ENCODE data around the gene ADIPOR2. TPM values are rescaled to one million over a fixed set of nuclear protein-coding genes. Genes with fewer than 3 reads are reported as not detected.

Gene ADIPOR2
- polyA plus RNA-seq, 3 donors: 3.9 to 14.6 (median 6.2) TPM

DNA sequence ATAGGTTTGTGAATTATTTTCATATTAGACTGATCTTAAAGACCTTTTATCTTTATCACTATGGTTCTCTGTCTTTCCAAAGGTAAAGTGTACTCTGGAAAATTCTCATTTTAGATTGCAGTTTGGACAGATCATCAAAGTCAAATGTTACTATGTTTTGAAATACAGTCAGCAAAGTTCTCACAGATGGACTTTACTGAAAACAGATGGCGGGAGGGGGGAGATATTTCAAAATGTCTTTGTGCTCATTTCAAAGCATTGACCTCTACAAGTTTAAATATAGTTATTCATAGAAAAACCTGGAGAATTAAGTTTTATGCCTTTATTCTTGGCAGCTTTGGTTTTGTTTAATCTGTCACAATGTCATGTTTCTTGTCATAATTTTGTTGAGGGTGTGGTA is 77.7 kb downstream of the ADIPOR2 start:
- no peaks in the 10 kb centered on the region for H3K27me3 Mint-ChIP-seq (ENCODE audit: low read depth in 3 of 3)
- TF ChIP-seq, protein P1, sequence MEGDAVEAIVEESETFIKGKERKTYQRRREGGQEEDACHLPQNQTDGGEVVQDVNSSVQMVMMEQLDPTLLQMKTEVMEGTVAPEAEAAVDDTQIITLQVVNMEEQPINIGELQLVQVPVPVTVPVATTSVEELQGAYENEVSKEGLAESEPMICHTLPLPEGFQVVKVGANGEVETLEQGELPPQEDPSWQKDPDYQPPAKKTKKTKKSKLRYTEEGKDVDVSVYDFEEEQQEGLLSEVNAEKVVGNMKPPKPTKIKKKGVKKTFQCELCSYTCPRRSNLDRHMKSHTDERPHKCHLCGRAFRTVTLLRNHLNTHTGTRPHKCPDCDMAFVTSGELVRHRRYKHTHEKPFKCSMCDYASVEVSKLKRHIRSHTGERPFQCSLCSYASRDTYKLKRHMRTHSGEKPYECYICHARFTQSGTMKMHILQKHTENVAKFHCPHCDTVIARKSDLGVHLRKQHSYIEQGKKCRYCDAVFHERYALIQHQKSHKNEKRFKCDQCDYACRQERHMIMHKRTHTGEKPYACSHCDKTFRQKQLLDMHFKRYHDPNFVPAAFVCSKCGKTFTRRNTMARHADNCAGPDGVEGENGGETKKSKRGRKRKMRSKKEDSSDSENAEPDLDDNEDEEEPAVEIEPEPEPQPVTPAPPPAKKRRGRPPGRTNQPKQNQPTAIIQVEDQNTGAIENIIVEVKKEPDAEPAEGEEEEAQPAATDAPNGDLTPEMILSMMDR (IDR thresholded peaks at IDR 0.05): no peak

DNA sequence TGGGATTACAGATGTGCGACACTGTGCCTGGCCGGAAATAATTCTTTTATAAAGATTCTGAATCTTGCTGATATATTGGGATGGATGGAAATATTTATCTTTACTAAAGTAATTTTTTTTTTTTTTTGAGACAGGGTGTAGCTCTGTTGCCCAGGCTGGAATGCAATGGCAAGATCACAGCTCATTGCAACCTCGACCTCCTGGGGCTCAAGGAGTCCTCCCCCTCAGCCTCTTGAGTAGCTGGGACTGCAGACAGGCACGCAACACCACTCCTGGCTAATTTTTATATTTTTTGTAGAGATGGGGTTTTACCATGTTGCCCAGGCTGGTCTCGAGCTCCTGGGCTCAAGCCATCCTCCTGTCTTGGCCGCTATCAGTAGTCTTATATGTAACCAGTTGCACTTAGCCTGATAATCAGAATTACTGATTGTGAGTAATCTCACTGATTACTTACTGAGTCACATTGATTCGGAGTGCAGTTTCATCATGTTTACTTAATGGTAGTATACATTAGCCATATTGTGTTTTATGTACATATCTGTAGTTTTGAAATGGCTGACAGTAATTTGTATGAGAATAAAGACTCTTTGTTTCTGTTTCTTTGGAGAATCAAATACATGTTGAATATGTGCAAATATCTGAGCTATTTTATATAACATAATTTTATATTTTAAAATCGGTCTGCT is 79.1 kb downstream of the ADIPOR2 start:
- peaks cover 24 to 50% of the 10 kb centered on the region in 2 donors for H3K36me3 ChIP-seq (replicated peaks in 1 of 2; ENCODE audit: control insufficient read depth in 1 of 2, insufficient read depth in 2 of 2, low read length in 2 of 2)
- Mint-ChIP-seq H3K27ac (no peak overlapping the region), H3K4me1 (no peaks in the 10 kb centered on the region), H3K36me3 (peaks cover 25 to 48% of the 10 kb centered on the region in 2 donors), H3K9me3 (no peaks in the 10 kb centered on the region), H3K27me3 (ENCODE audit: low read depth in 3 of 3) (no peaks in the 10 kb centered on the region), H3K4me3 (no peak overlapping the region)
- no peak overlapping the region for H3K27ac ChIP-seq (ENCODE audit: low read depth in 1 of 2, low read length in 2 of 2)
- intact Hi-C loops (cut with micrococcal nuclease): no loop called here
- H3K9me3 ChIP-seq (replicated peaks in 1 of 2; ENCODE audit: control insufficient read depth in 1 of 2, insufficient read depth in 1 of 2, low read length in 2 of 2): no peaks in the 10 kb centered on the region
- H3K27me3 ChIP-seq (ENCODE audit: control insufficient read depth in 2 of 2, insufficient read depth in 2 of 2, low read length in 2 of 2): no peaks in the 10 kb centered on the region
- H2AFZ ChIP-seq (ENCODE audit: insufficient read depth, low read depth, low read length, poor library complexity, severe bottlenecking): no peak overlapping the region
- H4K20me1 ChIP-seq (ENCODE audit: insufficient read depth, low read length): peaks cover 36% of the 10 kb centered on the region
- no peak overlapping the region for H3K4me3 ChIP-seq (replicated peaks in 1 of 3; ENCODE audit: low read depth in 2 of 3, low read length in 3 of 3)
- DNase-seq: no peak
- TF ChIP-seq, protein P1 (IDR thresholded peaks at IDR 0.05): no peak
- no peaks in the 10 kb centered on the region for H3K4me1 ChIP-seq (ENCODE audit: control insufficient read depth in 1 of 2, insufficient read depth in 2 of 2, low read length in 2 of 2)
- peaks cover 46% of the 10 kb centered on the region for H3K79me2 ChIP-seq (ENCODE audit: insufficient read depth, low read length)
- WGBS (ENCODE audit: insufficient coverage): 100% methylated on average over 1 of the region's 8 CpGs
- no peak overlapping the region for H3K4me2 ChIP-seq (replicated peaks; ENCODE audit: extremely low read depth, low read length, poor library complexity, severe bottlenecking)
- no peak overlapping the region for H3K9ac ChIP-seq (ENCODE audit: insufficient read depth, low read length, poor library complexity, severe bottlenecking)

More for the DNA sequence above, 77.7 kb downstream of the ADIPOR2 start:
- Mint-ChIP-seq H3K9me3 (no peaks in the 10 kb centered on the region), H3K36me3 (peaks cover 18 to 38% of the 10 kb centered on the region in 2 donors), H3K4me3 (no peak overlapping the region), H3K4me1 (no peaks in the 10 kb centered on the region), H3K27ac (no peak overlapping the region)
- Histone ChIP-seq H4K20me1 (ENCODE audit: insufficient read depth, low read length) (peaks cover 44% of the 10 kb centered on the region), H3K9me3 (replicated peaks in 1 of 2; ENCODE audit: control insufficient read depth in 1 of 2, insufficient read depth in 1 of 2, low read length in 2 of 2) (no peaks in the 10 kb centered on the region), H3K27ac (ENCODE audit: low read depth in 1 of 2, low read length in 2 of 2) (no peak overlapping the region), H3K36me3 (replicated peaks in 1 of 2; ENCODE audit: control insufficient read depth in 1 of 2, insufficient read depth in 2 of 2, low read length in 2 of 2) (peaks cover 20 to 46% of the 10 kb centered on the region in 2 donors), H3K4me1 (ENCODE audit: control insufficient read depth in 1 of 2, insufficient read depth in 2 of 2, low read length in 2 of 2) (no peaks in the 10 kb centered on the region), H3K9ac (ENCODE audit: insufficient read depth, low read length, poor library complexity, severe bottlenecking) (no peak overlapping the region), H3K79me2 (ENCODE audit: insufficient read depth, low read length) (peaks cover 52% of the 10 kb centered on the region), H3K4me3 (replicated peaks in 1 of 3; ENCODE audit: low read depth in 2 of 3, low read length in 3 of 3) (no peak overlapping the region), H3K27me3 (ENCODE audit: control insufficient read depth in 2 of 2, insufficient read depth in 2 of 2, low read length in 2 of 2) (no peaks in the 10 kb centered on the region), H2AFZ (ENCODE audit: insufficient read depth, low read depth, low read length, poor library complexity, severe bottlenecking) (no peak overlapping the region), H3K4me2 (replicated peaks; ENCODE audit: extremely low read depth, low read length, poor library complexity, severe bottlenecking) (no peak overlapping the region)
- intact Hi-C loops (cut with micrococcal nuclease): no loop called here
- DNase-seq: no peak
- no CpG with 5 or more reads among the region's 1 CpG for WGBS (ENCODE audit: insufficient coverage)
